Pancreas (tissue), 10 donors: ENCODE measurements around the gene UQCC3. TPM values are rescaled to one million over a fixed set of nuclear protein-coding genes. Genes with fewer than 3 reads are reported as not detected.

Source experiments
- ATAC-seq, 4 donors: fragments of 200-7000 bp; cut with Tn5 transposase; one replicate each; pipeline versions ENCODE4 v1.8.0 to v1.9.1; 2020; ENCODE audit warnings: mild to moderate bottlenecking in 4 of 4, moderate library complexity in 4 of 4
- DNase-seq, 6 donors: peaks; one replicate each; pipeline ENCODE4 v3.0.0-alpha.2; 2020
- FAIRE-seq: peaks from 2 replicates; lab custom pipeline; 2012; peaks lifted over from hg19 to GRCh38; lab: Jason Lieb, UNC
- H3K27ac ChIP-seq, 4 donors: fragments of 200-600 bp; sonication (generic); 1 replicate in 3 of 4; 2 replicates in 1 of 4; pipeline versions ENCODE4 v1.5.0 to v1.8.0; 2020
- H3K27me3 ChIP-seq, 4 donors: fragments of 200-600 bp; one replicate each; pipeline ENCODE4 v1.8.0; 2021
- H3K36me3 ChIP-seq, 3 donors: fragments of 200-600 bp; sonication (generic) in 1 of 3; one replicate each; pipeline versions ENCODE4 v1.5.0 to v1.8.0; 2020 to 2021
- H3K4me1 ChIP-seq, 3 donors: fragments of 200-600 bp; one replicate each; pipeline ENCODE4 v1.8.0; 2021
- H3K4me3 ChIP-seq, 4 donors: fragments of 200-600 bp; sonication (generic) in 2 of 4; one replicate each; pipeline versions ENCODE4 v1.5.0 to v1.8.0; 2020 to 2021
- H3K9me3 ChIP-seq, 4 donors: fragments of 200-600 bp; one replicate each; pipeline ENCODE4 v1.8.0; 2021
- WGBS, 2 donors: extraction: QIAGEN DNeasy Blood & Tissue Kit; methylation state at CpG; one replicate each; pipeline ENCODE4 v1.1.7; 2013; 5-methylcytosine and 5-hydroxymethylcytosine counted together
- intact Hi-C, 3 donors: fragments of 100-400 bp; cut with DNase I; formaldehyde crosslinking; loops; one replicate each; pipeline versions ENCODE4 v1.11.1 to v1.14.2; 2022
- polyA plus RNA-seq, 2 donors: library from polyadenylated mRNA; stranded (reverse); fragments of 200-250 nt; gene quantifications; one replicate each; pipeline ENCODE4 v1.2.3, GENCODE V29; 2013
- total RNA-seq, 6 donors: library from RNA; stranded (reverse); fragmentation: NEBNext Ultra II Directional in 4 of 6; extraction: Animal tissue kit (Norgen Biotek cat#: 25700) in 4 of 6; gene quantifications; one replicate each; pipeline versions ENCODE4 v1.2.1 to v1.2.4, GENCODE V29; 2021 to 2023
- TF ChIP-seq, protein P1 (sequence below), 4 donors: fragments of 200-600 bp; sonication (generic) in 3 of 4; IDR thresholded peaks; one replicate each; pipeline versions ENCODE4 v1.5.0 to v1.8.0; 2021; ENCODE audit warnings: antibody characterized with exemption in 4 of 4
- donor health status: healthy with polysubstance abuse.
- donor health status: DM: no; HTN: no; CAD: no; lungs with moderate emphysema.
- donor health status: DM: no; HTN: no; CAD: no.
- donor health status: control.
- donor health status: control.
- donor health status: Bipolar disorder and iron deficiency.
- donor health status: DM: yes; HTN: yes; CAD: no.
- donor health status: DM: no; HTN: no; CAD: no.
- donor health status: DM: no; HTN: no; CAD: no.
- donor health status: DM: yes; HTN: yes; CAD: no.

The UQCC3 gene, protein sequence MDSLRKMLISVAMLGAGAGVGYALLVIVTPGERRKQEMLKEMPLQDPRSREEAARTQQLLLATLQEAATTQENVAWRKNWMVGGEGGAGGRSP
- 1 to 10 TPM; 3.2 to 4.9 (median 3.6) TPM for total RNA-seq
- polyA plus RNA-seq: 10 to 100 TPM; 14.1 to 17.3 TPM

DNA sequence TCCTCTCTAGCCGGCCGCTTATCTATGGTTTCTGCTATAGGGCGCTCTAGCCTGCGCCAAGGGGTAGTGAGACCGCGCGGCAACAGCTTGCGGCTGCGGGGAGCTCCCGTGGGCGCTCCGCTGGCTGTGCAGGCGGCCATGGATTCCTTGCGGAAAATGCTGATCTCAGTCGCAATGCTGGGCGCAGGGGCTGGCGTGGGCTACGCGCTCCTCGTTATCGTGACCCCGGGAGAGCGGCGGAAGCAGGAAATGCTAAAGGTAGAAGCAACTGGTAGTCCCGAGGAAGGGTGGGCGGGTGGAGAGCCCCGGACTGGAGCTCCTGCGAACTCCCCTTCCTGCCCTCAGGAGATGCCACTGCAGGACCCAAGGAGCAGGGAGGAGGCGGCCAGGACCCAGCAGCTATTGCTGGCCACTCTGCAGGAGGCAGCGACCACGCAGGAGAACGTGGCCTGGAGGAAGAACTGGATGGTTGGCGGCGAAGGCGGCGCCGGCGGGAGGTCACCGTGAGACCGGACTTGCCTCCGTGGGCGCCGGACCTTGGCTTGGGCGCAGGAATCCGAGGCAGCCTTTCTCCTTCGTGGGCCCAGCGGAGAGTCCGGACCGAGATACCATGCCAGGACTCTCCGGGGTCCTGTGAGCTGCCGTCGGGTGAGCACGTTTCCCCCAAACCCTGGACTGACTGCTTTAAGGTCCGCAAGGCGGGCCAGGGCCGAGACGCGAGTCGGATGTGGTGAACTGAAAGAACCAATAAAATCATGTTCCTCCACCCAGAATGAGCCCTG is at the start of gene UQCC3, which contains the start of gene LBHD1:
UQCC3 (plus strand) TSS at position 66 of the 782 bp plus-strand sequence; CDS start at position 139, 73 bp downstream.
LBHD1 (minus strand) TSS at position 660 of the 782 bp plus-strand sequence. CDS start 2,236 bp downstream, outside the sequence.
- TF ChIP-seq, protein P1, sequence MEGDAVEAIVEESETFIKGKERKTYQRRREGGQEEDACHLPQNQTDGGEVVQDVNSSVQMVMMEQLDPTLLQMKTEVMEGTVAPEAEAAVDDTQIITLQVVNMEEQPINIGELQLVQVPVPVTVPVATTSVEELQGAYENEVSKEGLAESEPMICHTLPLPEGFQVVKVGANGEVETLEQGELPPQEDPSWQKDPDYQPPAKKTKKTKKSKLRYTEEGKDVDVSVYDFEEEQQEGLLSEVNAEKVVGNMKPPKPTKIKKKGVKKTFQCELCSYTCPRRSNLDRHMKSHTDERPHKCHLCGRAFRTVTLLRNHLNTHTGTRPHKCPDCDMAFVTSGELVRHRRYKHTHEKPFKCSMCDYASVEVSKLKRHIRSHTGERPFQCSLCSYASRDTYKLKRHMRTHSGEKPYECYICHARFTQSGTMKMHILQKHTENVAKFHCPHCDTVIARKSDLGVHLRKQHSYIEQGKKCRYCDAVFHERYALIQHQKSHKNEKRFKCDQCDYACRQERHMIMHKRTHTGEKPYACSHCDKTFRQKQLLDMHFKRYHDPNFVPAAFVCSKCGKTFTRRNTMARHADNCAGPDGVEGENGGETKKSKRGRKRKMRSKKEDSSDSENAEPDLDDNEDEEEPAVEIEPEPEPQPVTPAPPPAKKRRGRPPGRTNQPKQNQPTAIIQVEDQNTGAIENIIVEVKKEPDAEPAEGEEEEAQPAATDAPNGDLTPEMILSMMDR (IDR thresholded peaks at IDR 0.05): no peak
- Histone ChIP-seq H3K36me3 (peaks cover 0 to under 1% (median 0%) of the 10 kb centered on the region in 3 donors), H3K4me3 (peak within 1 kb of the TSS; percentile 72 to 95 (median 86)), H3K27me3 (no peaks in the 10 kb centered on the region), H3K27ac (peak within 1 kb of the TSS; percentile 52 to 91 (median 83)), H3K4me1 (peaks cover 11 to 37% (median 30%) of the 10 kb centered on the region in 3 donors), H3K9me3 (no peaks in the 10 kb centered on the region)
- intact Hi-C loops: no loop called here
- ATAC-seq: peak; percentile 71 to 86 (median 84)
- 0 to 1% methylated on average over 55 to 59 of the region's 59 CpGs for WGBS, 2 donors
- DNase-seq: peak; percentile 71 to 88 (median 78)
- no peak for FAIRE-seq

DNA sequence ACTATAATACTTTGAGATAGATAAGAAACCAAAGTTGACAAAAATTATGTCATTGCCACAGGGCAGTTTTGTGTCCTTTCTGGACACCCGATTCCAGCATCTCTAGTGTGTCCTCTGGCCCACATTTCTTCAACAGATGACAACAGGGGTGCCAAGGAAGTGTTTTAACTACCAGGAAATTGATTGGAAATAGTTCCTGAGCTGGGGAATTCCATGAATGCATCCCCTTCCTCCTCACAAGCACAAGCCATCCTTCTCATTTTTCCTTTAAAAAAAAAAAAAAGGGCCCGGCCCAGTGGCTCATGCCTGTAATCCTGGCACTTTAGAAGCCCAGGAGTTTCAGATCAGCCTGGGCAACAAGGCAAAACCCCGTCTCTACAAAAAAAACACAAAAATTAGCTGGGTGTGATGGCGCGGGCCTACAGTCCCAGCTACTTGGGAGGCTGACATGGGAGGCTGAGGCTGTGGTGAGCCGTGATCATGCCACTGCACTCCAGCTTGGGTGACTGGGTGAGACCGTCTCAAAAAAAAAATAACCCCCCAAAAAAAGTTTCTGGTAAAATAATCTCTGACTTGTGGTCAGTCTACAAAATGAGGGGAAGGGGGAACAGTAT is 48.9 kb upstream of the UQCC3 start:
- ATAC-seq: no peak
- H3K9me3 ChIP-seq: no peaks in the 10 kb centered on the region
- H3K4me3 ChIP-seq: peak overlapping the region in 3 of 4 donors; percentile 10 to 79 (median 55)
- peak overlapping the region; percentile 49 to 84 (median 74) for H3K27ac ChIP-seq
- TF ChIP-seq, protein P1 (IDR thresholded peaks at IDR 0.05): no peak
- 89 to 94% methylated on average over 7 of the region's 7 CpGs for WGBS, 2 donors
- intact Hi-C loops: no loop called here
- H3K27me3 ChIP-seq: no peaks in the 10 kb centered on the region
- peaks cover 0 to 9% (median 7%) of the 10 kb centered on the region in 3 donors for H3K4me1 ChIP-seq
- no peak for FAIRE-seq
- no peak for DNase-seq
- peaks cover 5 to 21% (median 19%) of the 10 kb centered on the region in 3 donors for H3K36me3 ChIP-seq

DNA sequence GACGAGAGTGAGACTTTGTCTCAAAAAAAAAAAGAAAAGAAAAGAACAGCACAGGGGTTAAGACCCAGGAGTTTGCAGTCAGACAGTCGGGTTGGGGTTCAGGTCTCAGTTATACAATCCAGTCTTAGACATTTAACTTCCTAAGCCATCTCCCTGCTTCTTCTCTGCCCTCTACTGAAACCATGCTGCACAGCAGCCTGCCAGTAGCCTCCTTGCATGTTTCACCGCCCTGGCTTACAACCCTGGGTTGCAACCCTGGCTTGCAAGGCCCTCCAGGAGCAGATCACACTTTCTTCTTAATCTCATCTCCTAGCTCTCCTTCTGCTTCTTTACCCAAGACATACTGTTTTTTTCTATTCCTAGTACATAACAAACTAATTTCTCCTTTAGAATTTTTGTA is 43.8 kb upstream of the UQCC3 start:
- H3K27me3 ChIP-seq: no peaks in the 10 kb centered on the region
- ATAC-seq (no peak), FAIRE-seq (no peak), DNase-seq (no peak)
- H3K27ac ChIP-seq: no peak overlapping the region
- WGBS, 2 donors: 89 to 93% methylated on average over 3 of the region's 3 CpGs
- H3K4me3 ChIP-seq: no peak overlapping the region
- intact Hi-C loops: no loop called here
- no peaks in the 10 kb centered on the region for H3K4me1 ChIP-seq
- TF ChIP-seq, protein P1 (IDR thresholded peaks at IDR 0.05): no peak
- no peaks in the 10 kb centered on the region for H3K9me3 ChIP-seq
- peaks cover 8 to 69% (median 44%) of the 10 kb centered on the region in 3 donors for H3K36me3 ChIP-seq

DNA sequence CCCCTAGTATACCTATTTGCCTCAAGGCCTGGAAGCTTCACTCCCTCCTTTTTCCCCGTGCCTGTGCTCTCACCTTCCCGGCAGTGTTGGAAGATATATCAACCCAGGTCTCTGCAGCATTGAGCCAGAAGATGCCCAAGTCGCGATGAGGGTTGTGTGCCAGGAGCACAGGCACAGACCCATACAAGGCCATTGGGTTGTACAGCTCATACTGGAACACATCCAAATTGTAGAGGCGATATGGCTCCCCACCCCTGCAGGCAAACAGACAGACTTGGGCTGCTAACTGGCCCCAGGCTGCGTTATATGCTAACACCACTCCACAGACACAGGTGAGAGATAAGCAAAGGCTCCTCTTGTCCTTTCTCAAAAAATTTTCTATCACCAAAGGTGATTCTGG is 39.0 kb upstream of the UQCC3 start:
- H3K27me3 ChIP-seq: no peaks in the 10 kb centered on the region
- WGBS, 2 donors: 65 to 71% methylated on average over 6 of the region's 6 CpGs
- no peak overlapping the region for H3K4me3 ChIP-seq
- DNase-seq (no peak), FAIRE-seq (no peak), ATAC-seq (peak in 1 of 4 donors; percentile 28)
- peaks cover 3 to 93% (median 45%) of the 10 kb centered on the region in 3 donors for H3K36me3 ChIP-seq
- TF ChIP-seq, protein P1 (IDR thresholded peaks at IDR 0.05): no peak
- no peak overlapping the region for H3K27ac ChIP-seq
- no peaks in the 10 kb centered on the region for H3K4me1 ChIP-seq
- H3K9me3 ChIP-seq: no peaks in the 10 kb centered on the region
- intact Hi-C loops: no loop called here
